ENCODE results near the gene ATXN1. TPM values are rescaled to one million over a fixed set of nuclear protein-coding genes. Genes with fewer than 3 reads are reported as not detected.

Gene ATXN1
- total RNA-seq, 1 experiment from 2014 or later, result 25.6 TPM

GRCh38 chr6:16663901-16664300 is 97.4 kb downstream of the ATXN1 start:
- Histone ChIP-seq H3K36me3 (ENCODE audit: insufficient read depth, low read length, poor library complexity, severe bottlenecking) (no peaks in the 10 kb centered on the region), H3K27ac (ENCODE audit: low read depth, low read length, poor library complexity, severe bottlenecking) (no peak overlapping the region), H3K9me3 (ENCODE audit: low read depth, low read length, poor library complexity, severe bottlenecking) (no peaks in the 10 kb centered on the region), H3K27me3 (replicated peaks; ENCODE audit: insufficient read depth, low read depth, low read length, poor library complexity) (no peaks in the 10 kb centered on the region), H3K4me3 (ENCODE audit: low read depth, low read length, poor library complexity, severe bottlenecking) (no peak overlapping the region), H3K4me1 (ENCODE audit: insufficient read depth, low read length, poor library complexity, severe bottlenecking) (no peaks in the 10 kb centered on the region)
- DNase-seq (ENCODE audit: low spot score), result no peak
- intact Hi-C loops (cut with micrococcal nuclease; ENCODE audit: unreplicated experiment), result loop anchor here (10.0 kb wide), 1 partner anchor 101 kb away; the partner anchor contains the start of gene ATXN1
- TF ChIP-seq CTCF (conservative IDR thresholded peaks at IDR 0.05; ENCODE audit: low read depth, low read length) (no peak), EZH2 (IDR thresholded peaks at IDR 0.05; ENCODE audit: borderline replicate concordance, low read depth, low read length, poor library complexity, severe bottlenecking) (no peak)
- ChIA-PET CTCF (no interaction called here), POLR2A (ENCODE audit: low non-redundant PET) (interaction anchor here (0.7 kb wide), 1 partner anchor 59 kb away, joined by 3 read pairs; no protein-coding TSS in a partner anchor)
- BruUV-seq (replicated peaks), result no TSS peak

GRCh38 chr6:16660157-16660497 is 101.1 kb downstream of the ATXN1 start:
- no TSS peak for BruUV-seq (replicated peaks)
- H3K36me3 ChIP-seq (ENCODE audit: insufficient read depth, low read length, poor library complexity, severe bottlenecking), result no peaks in the 10 kb centered on the region
- no peak overlapping the region for H3K27ac ChIP-seq (ENCODE audit: low read depth, low read length, poor library complexity, severe bottlenecking)
- intact Hi-C loops (cut with micrococcal nuclease; ENCODE audit: unreplicated experiment), result loop anchor here (10.0 kb wide), 1 partner anchor 105 kb away; the partner anchor contains the start of gene ATXN1
- H3K4me1 ChIP-seq (ENCODE audit: insufficient read depth, low read length, poor library complexity, severe bottlenecking), result no peaks in the 10 kb centered on the region
- no peak overlapping the region for H3K4me3 ChIP-seq (ENCODE audit: low read depth, low read length, poor library complexity, severe bottlenecking)
- POLR2A ChIA-PET (ENCODE audit: low non-redundant PET), result no interaction called here
- no peak for TF ChIP-seq EZH2 (IDR thresholded peaks at IDR 0.05; ENCODE audit: borderline replicate concordance, low read depth, low read length, poor library complexity, severe bottlenecking)
- TF ChIP-seq CTCF (conservative IDR thresholded peaks at IDR 0.05; ENCODE audit: low read depth, low read length), result no peak
- no peak for DNase-seq (ENCODE audit: low spot score)
- CTCF ChIA-PET, result no interaction called here
- no peaks in the 10 kb centered on the region for H3K27me3 ChIP-seq (replicated peaks; ENCODE audit: insufficient read depth, low read depth, low read length, poor library complexity)
- H3K9me3 ChIP-seq (ENCODE audit: low read depth, low read length, poor library complexity, severe bottlenecking), result no peaks in the 10 kb centered on the region

GRCh38 chr6:16659466-16660156 is 101.6 kb downstream of the ATXN1 start:
- POLR2A ChIA-PET (ENCODE audit: low non-redundant PET), result no interaction called here
- intact Hi-C loops (cut with micrococcal nuclease; ENCODE audit: unreplicated experiment), result loop anchor here (10.0 kb wide), 1 partner anchor 105 kb away; the partner anchor contains the start of gene ATXN1
- H3K4me1 ChIP-seq (ENCODE audit: insufficient read depth, low read length, poor library complexity, severe bottlenecking), result no peaks in the 10 kb centered on the region
- H3K36me3 ChIP-seq (ENCODE audit: insufficient read depth, low read length, poor library complexity, severe bottlenecking), result no peaks in the 10 kb centered on the region
- H3K4me3 ChIP-seq (ENCODE audit: low read depth, low read length, poor library complexity, severe bottlenecking), result no peak overlapping the region
- no TSS peak for BruUV-seq (replicated peaks)
- H3K27me3 ChIP-seq (replicated peaks; ENCODE audit: insufficient read depth, low read depth, low read length, poor library complexity), result no peaks in the 10 kb centered on the region
- CTCF ChIA-PET, result no interaction called here
- no peaks in the 10 kb centered on the region for H3K9me3 ChIP-seq (ENCODE audit: low read depth, low read length, poor library complexity, severe bottlenecking)
- DNase-seq (ENCODE audit: low spot score), result no peak
- no peak overlapping the region for H3K27ac ChIP-seq (ENCODE audit: low read depth, low read length, poor library complexity, severe bottlenecking)
- TF ChIP-seq EZH2 (IDR thresholded peaks at IDR 0.05; ENCODE audit: borderline replicate concordance, low read depth, low read length, poor library complexity, severe bottlenecking) (no peak), CTCF (conservative IDR thresholded peaks at IDR 0.05; ENCODE audit: low read depth, low read length) (no peak)
